ENCODE measurements around the gene SGCD.

The SGCD gene

GRCh38 chr5:156741516-156741915 is 414.6 kb downstream of the SGCD start:
- Histone ChIP-seq H3K79me2 (ENCODE audit: low read length) (no peaks in the 10 kb centered on the region), H4K20me1 (ENCODE audit: insufficient read depth, low read length) (no peaks in the 10 kb centered on the region), H3K4me1 (ENCODE audit: low read length) (no peaks in the 10 kb centered on the region), H3K36me3 (replicated peaks; ENCODE audit: low read depth, low read length) (no peaks in the 10 kb centered on the region), H2AFZ (ENCODE audit: low read depth, low read length) (no peak overlapping the region), H3K4me2 (ENCODE audit: low read length) (no peak overlapping the region), H3K27me3 (ENCODE audit: low read depth, low read length) (no peaks in the 10 kb centered on the region), H3K27ac (ENCODE audit: low read length) (no peak overlapping the region), H3K9ac (ENCODE audit: low read length) (no peak overlapping the region), H3K9me3 (ENCODE audit: insufficient read depth, low read length) (no peaks in the 10 kb centered on the region), H3K4me3 (ENCODE audit: low read length) (no peak overlapping the region)
- no peak for TF ChIP-seq CTCF (IDR thresholded peaks at IDR 0.05; ENCODE audit: low read depth, low read length)
- no peak for TF ChIP-seq EZH2phosphoT487 (IDR thresholded peaks at IDR 0.05; ENCODE audit: low read depth)

GRCh38 chr5:156753846-156754245 is 426.9 kb downstream of the SGCD start:
- H3K27ac ChIP-seq (ENCODE audit: low read length): no peak overlapping the region
- no peaks in the 10 kb centered on the region for H3K27me3 ChIP-seq (ENCODE audit: low read depth, low read length)
- TF ChIP-seq CTCF (IDR thresholded peaks at IDR 0.05; ENCODE audit: low read depth, low read length): no peak
- no peak for TF ChIP-seq EZH2phosphoT487 (IDR thresholded peaks at IDR 0.05; ENCODE audit: low read depth)
- no peaks in the 10 kb centered on the region for H3K36me3 ChIP-seq (replicated peaks; ENCODE audit: low read depth, low read length)
- no peaks in the 10 kb centered on the region for H3K4me1 ChIP-seq (ENCODE audit: low read length)
- no peak overlapping the region for H3K4me2 ChIP-seq (ENCODE audit: low read length)
- H3K9ac ChIP-seq (ENCODE audit: low read length): no peak overlapping the region
- no peaks in the 10 kb centered on the region for H4K20me1 ChIP-seq (ENCODE audit: insufficient read depth, low read length)
- no peak overlapping the region for H2AFZ ChIP-seq (ENCODE audit: low read depth, low read length)
- no peak overlapping the region for H3K4me3 ChIP-seq (ENCODE audit: low read length)
- no peaks in the 10 kb centered on the region for H3K9me3 ChIP-seq (ENCODE audit: insufficient read depth, low read length)
- no peaks in the 10 kb centered on the region for H3K79me2 ChIP-seq (ENCODE audit: low read length)

GRCh38 chr5:156755421-156756087 is 428.6 kb downstream of the SGCD start:
- no peaks in the 10 kb centered on the region for H3K9me3 ChIP-seq (ENCODE audit: insufficient read depth, low read length)
- no peaks in the 10 kb centered on the region for H3K79me2 ChIP-seq (ENCODE audit: low read length)
- no peaks in the 10 kb centered on the region for H4K20me1 ChIP-seq (ENCODE audit: insufficient read depth, low read length)
- H3K9ac ChIP-seq (ENCODE audit: low read length): no peak overlapping the region
- H3K4me1 ChIP-seq (ENCODE audit: low read length): no peaks in the 10 kb centered on the region
- TF ChIP-seq CTCF (IDR thresholded peaks at IDR 0.05; ENCODE audit: low read depth, low read length) (no peak), EZH2phosphoT487 (IDR thresholded peaks at IDR 0.05; ENCODE audit: low read depth) (no peak)
- no peaks in the 10 kb centered on the region for H3K36me3 ChIP-seq (replicated peaks; ENCODE audit: low read depth, low read length)
- no peak overlapping the region for H3K4me3 ChIP-seq (ENCODE audit: low read length)
- H3K27ac ChIP-seq (ENCODE audit: low read length): no peak overlapping the region
- no peak overlapping the region for H3K4me2 ChIP-seq (ENCODE audit: low read length)
- H3K27me3 ChIP-seq (ENCODE audit: low read depth, low read length): no peaks in the 10 kb centered on the region
- H2AFZ ChIP-seq (ENCODE audit: low read depth, low read length): no peak overlapping the region

- no peak for TF ChIP-seq CTCF (IDR thresholded peaks at IDR 0.05; ENCODE audit: low read depth, low read length)
- TF ChIP-seq EZH2phosphoT487 (IDR thresholded peaks at IDR 0.05; ENCODE audit: low read depth): no peak
- no peaks in the 10 kb centered on the region for H3K79me2 ChIP-seq (ENCODE audit: low read length)
Observed at GRCh38 chr5:156758011-156758791, 431.2 kb downstream of the SGCD start.

More at GRCh38 chr5:156758011-156758791, 431.2 kb downstream of the SGCD start:
- Histone ChIP-seq H3K27me3 (ENCODE audit: low read depth, low read length) (no peaks in the 10 kb centered on the region), H4K20me1 (ENCODE audit: insufficient read depth, low read length) (no peaks in the 10 kb centered on the region), H3K9me3 (ENCODE audit: insufficient read depth, low read length) (no peaks in the 10 kb centered on the region), H3K27ac (ENCODE audit: low read length) (no peak overlapping the region), H3K9ac (ENCODE audit: low read length) (no peak overlapping the region), H3K4me3 (ENCODE audit: low read length) (no peak overlapping the region), H3K36me3 (replicated peaks; ENCODE audit: low read depth, low read length) (no peaks in the 10 kb centered on the region), H3K4me2 (ENCODE audit: low read length) (no peak overlapping the region), H3K4me1 (ENCODE audit: low read length) (no peaks in the 10 kb centered on the region), H2AFZ (ENCODE audit: low read depth, low read length) (no peak overlapping the region)
